ENCODE data around the gene INF2. TPM values are rescaled to one million over a fixed set of nuclear protein-coding genes. Genes with fewer than 3 reads are reported as not detected.

Gene INF2
- total RNA-seq, 2 experiments from 2014 or later: 74.9 to 76.9 TPM

- no peaks in the 10 kb centered on the region for H3K36me3 Mint-ChIP-seq (ENCODE audit: low read depth)
- H3K27me3 Mint-ChIP-seq: no peaks in the 10 kb centered on the region
- POLR2A ChIA-PET: no interaction called here
- CTCF ChIA-PET: no interaction called here
- no peak overlapping the region for H3K4me3 Mint-ChIP-seq
- H3K27ac Mint-ChIP-seq: no peak overlapping the region
- no peaks in the 10 kb centered on the region for H3K4me1 Mint-ChIP-seq (ENCODE audit: low read depth)
- TF ChIP-seq, protein P1, sequence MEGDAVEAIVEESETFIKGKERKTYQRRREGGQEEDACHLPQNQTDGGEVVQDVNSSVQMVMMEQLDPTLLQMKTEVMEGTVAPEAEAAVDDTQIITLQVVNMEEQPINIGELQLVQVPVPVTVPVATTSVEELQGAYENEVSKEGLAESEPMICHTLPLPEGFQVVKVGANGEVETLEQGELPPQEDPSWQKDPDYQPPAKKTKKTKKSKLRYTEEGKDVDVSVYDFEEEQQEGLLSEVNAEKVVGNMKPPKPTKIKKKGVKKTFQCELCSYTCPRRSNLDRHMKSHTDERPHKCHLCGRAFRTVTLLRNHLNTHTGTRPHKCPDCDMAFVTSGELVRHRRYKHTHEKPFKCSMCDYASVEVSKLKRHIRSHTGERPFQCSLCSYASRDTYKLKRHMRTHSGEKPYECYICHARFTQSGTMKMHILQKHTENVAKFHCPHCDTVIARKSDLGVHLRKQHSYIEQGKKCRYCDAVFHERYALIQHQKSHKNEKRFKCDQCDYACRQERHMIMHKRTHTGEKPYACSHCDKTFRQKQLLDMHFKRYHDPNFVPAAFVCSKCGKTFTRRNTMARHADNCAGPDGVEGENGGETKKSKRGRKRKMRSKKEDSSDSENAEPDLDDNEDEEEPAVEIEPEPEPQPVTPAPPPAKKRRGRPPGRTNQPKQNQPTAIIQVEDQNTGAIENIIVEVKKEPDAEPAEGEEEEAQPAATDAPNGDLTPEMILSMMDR (IDR thresholded peaks at IDR 0.05): no peak
- Histone ChIP-seq H3K27ac (ENCODE audit: low read depth in 1 of 2, low read length in 2 of 2) (no peak overlapping the region), H3K36me3 (ENCODE audit: insufficient read depth, low read length) (no peaks in the 10 kb centered on the region), H3K9me3 (ENCODE audit: control insufficient read depth in 1 of 2, insufficient read depth in 1 of 2, low read length in 2 of 2) (no peaks in the 10 kb centered on the region), H3K4me3 (ENCODE audit: low read length) (no peak overlapping the region), H3K27me3 (ENCODE audit: control insufficient read depth in 1 of 2, insufficient read depth in 2 of 2, low read length in 2 of 2) (no peaks in the 10 kb centered on the region), H3K4me1 (ENCODE audit: insufficient read depth, low read length) (peaks cover 7% of the 10 kb centered on the region)
- intact Hi-C loops (cut with DNase I, micrococcal nuclease): no loop called here
- H3K9me3 Mint-ChIP-seq: no peaks in the 10 kb centered on the region
- no peak for DNase-seq
- no peak for ATAC-seq (ENCODE audit: poor library complexity)
Observed at GRCh38 chr14:104742586-104743455, 53.4 kb downstream of the INF2 start.

GRCh38 chr14:104743461-104744380 lies 54.3 kb downstream of the INF2 start:
- Histone ChIP-seq H3K27me3 (ENCODE audit: control insufficient read depth in 1 of 2, insufficient read depth in 2 of 2, low read length in 2 of 2) (no peaks in the 10 kb centered on the region), H3K36me3 (ENCODE audit: insufficient read depth, low read length) (no peaks in the 10 kb centered on the region), H3K4me3 (ENCODE audit: low read length) (no peak overlapping the region), H3K4me1 (ENCODE audit: insufficient read depth, low read length) (peaks cover 7% of the 10 kb centered on the region), H3K27ac (ENCODE audit: low read depth in 1 of 2, low read length in 2 of 2) (no peak overlapping the region), H3K9me3 (ENCODE audit: control insufficient read depth in 1 of 2, insufficient read depth in 1 of 2, low read length in 2 of 2) (no peaks in the 10 kb centered on the region)
- ATAC-seq (ENCODE audit: poor library complexity) (no peak), DNase-seq (no peak)
- H3K27me3 Mint-ChIP-seq: no peaks in the 10 kb centered on the region
- H3K9me3 Mint-ChIP-seq: no peaks in the 10 kb centered on the region
- no peak overlapping the region for H3K27ac Mint-ChIP-seq
- CTCF ChIA-PET: no interaction called here
- TF ChIP-seq, protein P1 (IDR thresholded peaks at IDR 0.05): no peak
- intact Hi-C loops (cut with DNase I, micrococcal nuclease): no loop called here
- H3K4me3 Mint-ChIP-seq: no peak overlapping the region
- H3K4me1 Mint-ChIP-seq (ENCODE audit: low read depth): no peaks in the 10 kb centered on the region
- POLR2A ChIA-PET: no interaction called here
- no peaks in the 10 kb centered on the region for H3K36me3 Mint-ChIP-seq (ENCODE audit: low read depth)

DNA sequence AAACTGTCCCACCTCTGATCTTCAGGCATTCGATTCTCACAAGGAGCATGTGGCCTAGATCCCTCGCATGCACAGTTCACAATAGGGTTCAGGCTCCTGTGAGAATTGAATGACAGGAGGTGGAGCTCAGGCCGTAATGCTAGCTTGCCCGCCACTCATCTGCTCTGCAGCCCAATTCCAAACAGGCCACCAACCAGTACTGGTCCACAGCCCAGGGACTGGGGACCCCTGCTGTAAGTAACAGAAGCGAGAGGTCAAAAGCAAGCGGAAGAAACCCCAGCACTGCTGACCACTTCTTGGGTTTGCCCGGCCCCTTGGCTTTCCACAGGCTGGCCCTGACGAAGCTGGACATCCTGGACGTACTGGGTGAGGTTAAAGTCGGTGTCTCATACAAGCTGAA lies 55.1 kb downstream of the INF2 start:
- Mint-ChIP-seq H3K9me3 (no peaks in the 10 kb centered on the region), H3K4me3 (no peak overlapping the region), H3K27ac (no peak overlapping the region), H3K27me3 (no peaks in the 10 kb centered on the region), H3K36me3 (ENCODE audit: low read depth) (no peaks in the 10 kb centered on the region), H3K4me1 (ENCODE audit: low read depth) (no peaks in the 10 kb centered on the region)
- Histone ChIP-seq H3K4me3 (ENCODE audit: low read length) (no peak overlapping the region), H3K27ac (ENCODE audit: low read depth in 1 of 2, low read length in 2 of 2) (no peak overlapping the region), H3K9me3 (ENCODE audit: control insufficient read depth in 1 of 2, insufficient read depth in 1 of 2, low read length in 2 of 2) (no peaks in the 10 kb centered on the region), H3K36me3 (ENCODE audit: insufficient read depth, low read length) (no peaks in the 10 kb centered on the region), H3K27me3 (ENCODE audit: control insufficient read depth in 1 of 2, insufficient read depth in 2 of 2, low read length in 2 of 2) (no peaks in the 10 kb centered on the region), H3K4me1 (ENCODE audit: insufficient read depth, low read length) (peaks cover 7% of the 10 kb centered on the region)
- ChIA-PET CTCF (no interaction called here), POLR2A (no interaction called here)
- TF ChIP-seq, protein P1 (IDR thresholded peaks at IDR 0.05): no peak
- intact Hi-C loops (cut with DNase I, micrococcal nuclease): no loop called here
- no peak for ATAC-seq (ENCODE audit: poor library complexity)
- no peak for DNase-seq
